ENCODE measurements around the gene DDC. TPM values are rescaled to one million over a fixed set of nuclear protein-coding genes. Genes with fewer than 3 reads are reported as not detected.
"Not testable (repeated sequence)": the region's sequence is repeated elsewhere in the genome, so short reads cannot be mapped to it uniquely, and the experiment has no call there.

DDC gene
- total RNA-seq, 1 experiment from 2014 or later: not detected

DNA sequence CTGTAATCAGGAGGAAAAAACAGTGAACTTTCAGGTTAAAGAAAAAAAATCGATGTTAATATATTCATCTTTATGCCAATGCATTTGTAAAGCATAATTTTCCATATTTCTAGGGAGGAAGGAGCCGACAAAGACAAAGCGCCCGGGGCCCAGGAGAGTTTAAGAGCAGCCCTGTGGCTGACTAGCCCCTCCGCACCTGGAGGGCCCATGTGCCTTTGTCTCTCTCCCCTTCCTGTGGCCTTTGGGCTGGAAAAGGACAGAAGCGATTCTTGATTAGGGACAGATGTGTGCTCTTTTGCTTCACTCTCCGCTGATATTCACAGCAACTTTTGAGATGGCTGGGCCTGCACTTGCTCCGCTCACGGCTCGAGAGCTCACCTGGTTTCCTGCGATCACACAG is 23.1 kb downstream of the DDC start:
- Histone ChIP-seq H3K27me3 (ENCODE audit: low read length) (no peaks in the 10 kb centered on the region), H3K9me3 (ENCODE audit: low read length) (no peaks in the 10 kb centered on the region), H3K4me3 (ENCODE audit: low read length) (no peak overlapping the region), H3K9ac (ENCODE audit: low read length) (no peak overlapping the region), H2AFZ (ENCODE audit: low read length) (no peak overlapping the region), H3K9me2 (replicated peaks; ENCODE audit: insufficient read depth, low read length) (no peaks in the 10 kb centered on the region), H4K20me1 (ENCODE audit: insufficient read depth, low read depth, low read length) (no peaks in the 10 kb centered on the region), H3K27ac (ENCODE audit: low read length) (no peak overlapping the region), H3K4me1 (ENCODE audit: low read length) (no peaks in the 10 kb centered on the region), H3K79me2 (ENCODE audit: low read length) (no peaks in the 10 kb centered on the region), H3K4me2 (ENCODE audit: low read depth, low read length, poor library complexity, severe bottlenecking) (no peak overlapping the region), H3K36me3 (ENCODE audit: insufficient read depth, low read length) (no peaks in the 10 kb centered on the region)
- DNase-seq: no peak

- H3K27ac ChIP-seq (ENCODE audit: low read length): no peak overlapping the region
- H3K4me3 ChIP-seq (ENCODE audit: low read length): no peak overlapping the region
- no peak overlapping the region for H2AFZ ChIP-seq (ENCODE audit: low read length)
- H4K20me1 ChIP-seq (ENCODE audit: insufficient read depth, low read depth, low read length): no peaks in the 10 kb centered on the region
- no peak overlapping the region for H3K4me2 ChIP-seq (ENCODE audit: low read depth, low read length, poor library complexity, severe bottlenecking)
- H3K9me2 ChIP-seq (replicated peaks; ENCODE audit: insufficient read depth, low read length): no peaks in the 10 kb centered on the region
- H3K36me3 ChIP-seq (ENCODE audit: insufficient read depth, low read length): no peaks in the 10 kb centered on the region
- no peaks in the 10 kb centered on the region for H3K9me3 ChIP-seq (ENCODE audit: low read length)
- H3K27me3 ChIP-seq (ENCODE audit: low read length): no peaks in the 10 kb centered on the region
- no peak overlapping the region for H3K9ac ChIP-seq (ENCODE audit: low read length)
- H3K4me1 ChIP-seq (ENCODE audit: low read length): no peaks in the 10 kb centered on the region
- no peaks in the 10 kb centered on the region for H3K79me2 ChIP-seq (ENCODE audit: low read length)
- no peak for DNase-seq
Observed at GRCh38 chr7:50540785-50541579, 24.2 kb downstream of the DDC start.

DNA sequence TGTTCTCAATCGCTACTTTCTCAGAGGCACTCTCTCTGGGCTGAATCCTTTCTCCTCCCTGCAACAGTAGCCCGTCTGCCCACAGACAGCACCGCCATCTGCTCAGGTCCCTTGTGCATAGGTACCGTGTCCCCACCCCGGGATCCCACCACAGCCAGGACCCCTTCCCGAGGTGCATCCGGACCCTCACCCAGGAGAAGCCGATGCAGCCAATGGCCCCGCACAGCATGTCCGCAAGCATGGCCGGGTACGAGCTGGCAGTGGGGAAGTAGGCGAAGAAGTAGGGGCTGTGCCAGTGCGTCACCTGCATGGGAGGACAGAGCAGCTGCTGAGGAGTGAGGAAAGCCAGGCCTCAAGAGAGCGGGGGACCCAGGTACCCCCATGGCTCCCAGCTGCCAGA is 25.5 kb downstream of the DDC start:
- H3K9me2 ChIP-seq (replicated peaks; ENCODE audit: insufficient read depth, low read length): no peaks in the 10 kb centered on the region

DNA sequence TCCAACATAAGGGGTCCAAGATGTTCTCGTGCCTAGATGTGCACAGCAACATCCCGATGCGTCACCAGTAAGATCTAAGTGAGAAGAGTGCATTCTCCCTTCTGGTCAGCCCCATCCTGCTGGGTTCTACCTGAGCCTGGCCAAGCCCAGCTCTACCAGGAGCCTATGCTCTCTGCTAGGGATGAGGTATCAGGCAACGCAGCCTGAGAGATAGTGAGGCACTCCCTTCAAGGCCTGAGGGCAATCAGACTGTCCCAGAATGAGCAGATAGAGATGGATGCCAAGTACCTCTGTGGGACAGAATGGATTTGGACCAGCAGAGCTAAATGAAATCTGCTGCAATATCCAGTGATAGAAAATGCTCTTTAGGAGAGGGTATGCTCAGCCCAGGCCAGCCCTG is 26.7 kb downstream of the DDC start:
- Histone ChIP-seq H3K27me3 (ENCODE audit: low read length) (no peaks in the 10 kb centered on the region), H3K9ac (ENCODE audit: low read length) (no peak overlapping the region), H3K9me3 (ENCODE audit: low read length) (no peaks in the 10 kb centered on the region), H3K4me2 (ENCODE audit: low read depth, low read length, poor library complexity, severe bottlenecking) (no peak overlapping the region), H3K4me1 (ENCODE audit: low read length) (peaks cover 2% of the 10 kb centered on the region; the same call in 1 of the 2 replicates), H3K9me2 (replicated peaks; ENCODE audit: insufficient read depth, low read length) (no peaks in the 10 kb centered on the region), H4K20me1 (ENCODE audit: insufficient read depth, low read depth, low read length) (no peaks in the 10 kb centered on the region), H3K27ac (ENCODE audit: low read length) (no peak overlapping the region), H3K79me2 (ENCODE audit: low read length) (no peaks in the 10 kb centered on the region), H2AFZ (ENCODE audit: low read length) (no peak overlapping the region), H3K4me3 (ENCODE audit: low read length) (no peak overlapping the region), H3K36me3 (ENCODE audit: insufficient read depth, low read length) (no peaks in the 10 kb centered on the region)
- no peak for DNase-seq

More for the DNA sequence above, 25.5 kb downstream of the DDC start:
- Histone ChIP-seq H2AFZ (ENCODE audit: low read length) (no peak overlapping the region), H3K27ac (ENCODE audit: low read length) (no peak overlapping the region), H3K9ac (ENCODE audit: low read length) (no peak overlapping the region), H3K9me3 (ENCODE audit: low read length) (no peaks in the 10 kb centered on the region), H3K79me2 (ENCODE audit: low read length) (no peaks in the 10 kb centered on the region), H3K4me1 (ENCODE audit: low read length) (peaks cover 1% of the 10 kb centered on the region; the same call in 1 of the 2 replicates), H3K4me3 (ENCODE audit: low read length) (no peak overlapping the region), H4K20me1 (ENCODE audit: insufficient read depth, low read depth, low read length) (no peaks in the 10 kb centered on the region), H3K4me2 (ENCODE audit: low read depth, low read length, poor library complexity, severe bottlenecking) (no peak overlapping the region), H3K36me3 (ENCODE audit: insufficient read depth, low read length) (no peaks in the 10 kb centered on the region), H3K27me3 (ENCODE audit: low read length) (no peaks in the 10 kb centered on the region)
- DNase-seq: no peak

DNA sequence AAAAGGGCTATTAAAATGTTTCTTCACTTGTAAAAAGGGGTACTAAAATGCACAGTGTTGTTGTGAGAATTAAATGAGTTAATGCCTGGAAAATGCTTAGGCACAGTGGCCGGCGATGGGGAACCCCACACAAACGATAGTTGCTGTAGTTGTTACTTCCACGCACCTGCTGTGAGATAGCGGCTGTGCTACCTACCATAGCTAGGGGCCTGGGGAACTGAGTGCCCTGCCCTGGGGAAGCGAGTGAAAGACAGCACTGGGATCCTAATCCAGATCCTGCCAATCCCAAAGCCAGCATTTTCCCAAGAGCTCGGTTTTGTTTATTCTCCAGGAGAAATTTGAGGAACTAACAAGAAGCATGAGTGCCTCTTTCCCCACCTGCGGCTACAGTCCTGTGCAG is 27.8 kb downstream of the DDC start:
- Histone ChIP-seq H3K36me3 (ENCODE audit: insufficient read depth, low read length) (no peaks in the 10 kb centered on the region), H3K9me3 (ENCODE audit: low read length) (no peaks in the 10 kb centered on the region), H3K4me2 (ENCODE audit: low read depth, low read length, poor library complexity, severe bottlenecking) (no peak overlapping the region), H3K9ac (ENCODE audit: low read length) (no peak overlapping the region), H3K4me1 (ENCODE audit: low read length) (peaks cover 2% of the 10 kb centered on the region; the same call in 1 of the 2 replicates), H3K4me3 (ENCODE audit: low read length) (no peak overlapping the region), H3K27me3 (ENCODE audit: low read length) (no peaks in the 10 kb centered on the region), H4K20me1 (ENCODE audit: insufficient read depth, low read depth, low read length) (no peaks in the 10 kb centered on the region), H2AFZ (ENCODE audit: low read length) (no peak overlapping the region), H3K27ac (ENCODE audit: low read length) (no peak overlapping the region), H3K79me2 (ENCODE audit: low read length) (no peaks in the 10 kb centered on the region), H3K9me2 (replicated peaks; ENCODE audit: insufficient read depth, low read length) (no peaks in the 10 kb centered on the region)
- DNase-seq: no peak

DNA sequence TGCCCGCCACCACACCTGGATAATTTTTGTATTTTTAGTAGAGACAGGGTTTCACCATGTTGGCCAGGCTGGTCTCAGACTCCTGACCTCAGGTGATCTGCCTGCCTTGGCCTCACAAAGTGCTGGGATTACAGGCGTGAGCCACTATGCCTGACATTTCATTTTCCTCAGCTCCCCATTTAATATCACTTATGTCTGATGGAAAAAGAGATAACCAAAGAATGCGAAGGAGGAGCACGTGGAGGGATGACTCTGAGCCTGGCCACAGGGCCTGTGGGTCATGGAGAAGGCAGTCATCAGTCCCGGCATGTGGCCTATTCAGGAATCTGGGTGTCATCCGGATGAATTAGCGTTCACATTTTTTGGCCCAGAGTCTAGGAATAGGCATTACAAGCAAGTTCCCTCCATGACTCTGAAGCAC is 29.9 kb downstream of the DDC start:
- H3K79me2 ChIP-seq (ENCODE audit: low read length); H3K4me1 ChIP-seq (ENCODE audit: low read length); H3K27me3 ChIP-seq (ENCODE audit: low read length); H3K9me3 ChIP-seq (ENCODE audit: low read length); H3K27ac ChIP-seq (ENCODE audit: low read length); H3K36me3 ChIP-seq (ENCODE audit: insufficient read depth, low read length); H3K9me2 ChIP-seq (replicated peaks; ENCODE audit: insufficient read depth, low read length); H3K4me2 ChIP-seq (ENCODE audit: low read depth, low read length, poor library complexity, severe bottlenecking); DNase-seq; H3K9ac ChIP-seq (ENCODE audit: low read length); H4K20me1 ChIP-seq (ENCODE audit: insufficient read depth, low read depth, low read length); H2AFZ ChIP-seq (ENCODE audit: low read length); H3K4me3 ChIP-seq (ENCODE audit: low read length): not testable (repeated sequence)

GRCh38 chr7:50534690-50535290 is 30.4 kb downstream of the DDC start:
- Histone ChIP-seq H3K9me2 (replicated peaks; ENCODE audit: insufficient read depth, low read length) (no peaks in the 10 kb centered on the region), H3K9me3 (ENCODE audit: low read length) (no peaks in the 10 kb centered on the region), H3K79me2 (ENCODE audit: low read length) (no peaks in the 10 kb centered on the region), H3K4me1 (ENCODE audit: low read length) (peaks cover 2% of the 10 kb centered on the region; the same call in 1 of the 2 replicates), H4K20me1 (ENCODE audit: insufficient read depth, low read depth, low read length) (no peaks in the 10 kb centered on the region), H3K27ac (ENCODE audit: low read length) (no peak overlapping the region), H3K4me3 (ENCODE audit: low read length) (no peak overlapping the region), H2AFZ (ENCODE audit: low read length) (no peak overlapping the region), H3K4me2 (ENCODE audit: low read depth, low read length, poor library complexity, severe bottlenecking) (no peak overlapping the region), H3K36me3 (ENCODE audit: insufficient read depth, low read length) (no peaks in the 10 kb centered on the region), H3K27me3 (ENCODE audit: low read length) (no peaks in the 10 kb centered on the region), H3K9ac (ENCODE audit: low read length) (no peak overlapping the region)
- no peak for DNase-seq

DNA sequence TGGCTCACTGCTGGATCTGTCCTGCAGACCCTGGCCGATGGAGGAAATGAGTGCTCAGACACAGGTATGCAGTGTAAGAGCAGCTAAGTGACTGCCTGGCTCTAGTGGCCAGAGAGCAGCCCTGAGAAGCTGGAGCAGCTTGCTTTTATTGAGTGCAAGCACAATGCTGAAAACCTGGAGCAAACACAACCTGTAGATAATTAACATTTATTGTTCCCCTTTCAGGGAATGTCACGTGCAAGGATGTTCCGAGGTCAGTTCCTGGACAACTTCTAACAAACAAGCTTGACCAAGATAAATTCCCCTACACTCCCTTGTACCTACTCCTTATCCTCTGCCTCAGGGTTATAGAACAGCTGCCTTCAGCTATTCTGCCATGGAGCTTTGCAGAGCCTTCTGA is 31.3 kb downstream of the DDC start:
- no peak overlapping the region for H3K4me2 ChIP-seq (ENCODE audit: low read depth, low read length, poor library complexity, severe bottlenecking)
- H3K27me3 ChIP-seq (ENCODE audit: low read length): no peaks in the 10 kb centered on the region
- no peaks in the 10 kb centered on the region for H3K9me3 ChIP-seq (ENCODE audit: low read length)
- H3K36me3 ChIP-seq (ENCODE audit: insufficient read depth, low read length): no peaks in the 10 kb centered on the region
- H4K20me1 ChIP-seq (ENCODE audit: insufficient read depth, low read depth, low read length): no peaks in the 10 kb centered on the region
- no peak overlapping the region for H3K9ac ChIP-seq (ENCODE audit: low read length)
- H3K9me2 ChIP-seq (replicated peaks; ENCODE audit: insufficient read depth, low read length): no peaks in the 10 kb centered on the region
- DNase-seq: no peak
- peaks cover 2% of the 10 kb centered on the region; the same call in 1 of the 2 replicates for H3K4me1 ChIP-seq (ENCODE audit: low read length)
- no peak overlapping the region for H3K4me3 ChIP-seq (ENCODE audit: low read length)
- no peaks in the 10 kb centered on the region for H3K79me2 ChIP-seq (ENCODE audit: low read length)
- no peak overlapping the region for H3K27ac ChIP-seq (ENCODE audit: low read length)
- H2AFZ ChIP-seq (ENCODE audit: low read length): no peak overlapping the region
